ENCODE measurements around the gene TESPA1. TPM values are rescaled to one million over a fixed set of nuclear protein-coding genes. Genes with fewer than 3 reads are reported as not detected.

Gene TESPA1
- total RNA-seq, 1 experiment from 2014 or later, result 0.51 TPM

GRCh38 chr12:54954801-54955200, 29.8 kb downstream of the TESPA1 start:
- ATAC-seq, result no peak
- H3K27me3 ChIP-seq (ENCODE audit: control insufficient read depth, insufficient read depth, low read length), result peaks cover 16% of the 10 kb centered on the region
- intact Hi-C loops (cut with micrococcal nuclease; ENCODE audit: unreplicated experiment), result loop anchor here (5.0 kb wide), 1 partner anchor 102 kb away; the partner anchor contains the start of gene MUCL1
- POLR2A ChIA-PET, result no interaction called here
- CTCF ChIA-PET, result no interaction called here
- in situ Hi-C loops (cut with HindIII; ENCODE audit: low pct_unique_long_range_greater_than_20kb, low sequenced_read_pairs), result no loop called here
- no peak overlapping the region for H3K4me3 ChIP-seq (ENCODE audit: low read depth in 2 of 2, low read length in 2 of 2)
- no peaks in the 10 kb centered on the region for H3K4me1 ChIP-seq (ENCODE audit: control insufficient read depth, insufficient read depth, low read length)
- no peaks in the 10 kb centered on the region for H3K9me3 ChIP-seq (ENCODE audit: control insufficient read depth, insufficient read depth, low read depth, low read length)
- no peak for DNase-seq (ENCODE audit: low read depth, low spot score)
- no peak overlapping the region for H3K27ac ChIP-seq (ENCODE audit: low read length)
- no peaks in the 10 kb centered on the region for H3K36me3 ChIP-seq (ENCODE audit: control insufficient read depth, insufficient read depth, low read length)
- TF ChIP-seq TCF7L2 (IDR thresholded peaks at IDR 0.05; ENCODE audit: low read depth, low read length), result no peak
- no TSS peak for BruUV-seq (replicated peaks)

- H3K4me3 ChIP-seq (ENCODE audit: low read depth in 2 of 2, low read length in 2 of 2), result no peak overlapping the region
- peaks cover 13% of the 10 kb centered on the region for H3K27me3 ChIP-seq (ENCODE audit: control insufficient read depth, insufficient read depth, low read length)
- in situ Hi-C loops (cut with HindIII; ENCODE audit: low pct_unique_long_range_greater_than_20kb, low sequenced_read_pairs), result no loop called here
- no peak for ATAC-seq
- H3K27ac ChIP-seq (ENCODE audit: low read length), result no peak overlapping the region
- CTCF ChIA-PET, result no interaction called here
- H3K9me3 ChIP-seq (ENCODE audit: control insufficient read depth, insufficient read depth, low read depth, low read length), result no peaks in the 10 kb centered on the region
- TF ChIP-seq, protein P1, sequence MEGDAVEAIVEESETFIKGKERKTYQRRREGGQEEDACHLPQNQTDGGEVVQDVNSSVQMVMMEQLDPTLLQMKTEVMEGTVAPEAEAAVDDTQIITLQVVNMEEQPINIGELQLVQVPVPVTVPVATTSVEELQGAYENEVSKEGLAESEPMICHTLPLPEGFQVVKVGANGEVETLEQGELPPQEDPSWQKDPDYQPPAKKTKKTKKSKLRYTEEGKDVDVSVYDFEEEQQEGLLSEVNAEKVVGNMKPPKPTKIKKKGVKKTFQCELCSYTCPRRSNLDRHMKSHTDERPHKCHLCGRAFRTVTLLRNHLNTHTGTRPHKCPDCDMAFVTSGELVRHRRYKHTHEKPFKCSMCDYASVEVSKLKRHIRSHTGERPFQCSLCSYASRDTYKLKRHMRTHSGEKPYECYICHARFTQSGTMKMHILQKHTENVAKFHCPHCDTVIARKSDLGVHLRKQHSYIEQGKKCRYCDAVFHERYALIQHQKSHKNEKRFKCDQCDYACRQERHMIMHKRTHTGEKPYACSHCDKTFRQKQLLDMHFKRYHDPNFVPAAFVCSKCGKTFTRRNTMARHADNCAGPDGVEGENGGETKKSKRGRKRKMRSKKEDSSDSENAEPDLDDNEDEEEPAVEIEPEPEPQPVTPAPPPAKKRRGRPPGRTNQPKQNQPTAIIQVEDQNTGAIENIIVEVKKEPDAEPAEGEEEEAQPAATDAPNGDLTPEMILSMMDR (IDR thresholded peaks at IDR 0.05), result no peak
- TF ChIP-seq POLR2AphosphoS5 (IDR thresholded peaks at IDR 0.05; ENCODE audit: low read depth, low read length), result no peak
- TF ChIP-seq, protein P2, sequence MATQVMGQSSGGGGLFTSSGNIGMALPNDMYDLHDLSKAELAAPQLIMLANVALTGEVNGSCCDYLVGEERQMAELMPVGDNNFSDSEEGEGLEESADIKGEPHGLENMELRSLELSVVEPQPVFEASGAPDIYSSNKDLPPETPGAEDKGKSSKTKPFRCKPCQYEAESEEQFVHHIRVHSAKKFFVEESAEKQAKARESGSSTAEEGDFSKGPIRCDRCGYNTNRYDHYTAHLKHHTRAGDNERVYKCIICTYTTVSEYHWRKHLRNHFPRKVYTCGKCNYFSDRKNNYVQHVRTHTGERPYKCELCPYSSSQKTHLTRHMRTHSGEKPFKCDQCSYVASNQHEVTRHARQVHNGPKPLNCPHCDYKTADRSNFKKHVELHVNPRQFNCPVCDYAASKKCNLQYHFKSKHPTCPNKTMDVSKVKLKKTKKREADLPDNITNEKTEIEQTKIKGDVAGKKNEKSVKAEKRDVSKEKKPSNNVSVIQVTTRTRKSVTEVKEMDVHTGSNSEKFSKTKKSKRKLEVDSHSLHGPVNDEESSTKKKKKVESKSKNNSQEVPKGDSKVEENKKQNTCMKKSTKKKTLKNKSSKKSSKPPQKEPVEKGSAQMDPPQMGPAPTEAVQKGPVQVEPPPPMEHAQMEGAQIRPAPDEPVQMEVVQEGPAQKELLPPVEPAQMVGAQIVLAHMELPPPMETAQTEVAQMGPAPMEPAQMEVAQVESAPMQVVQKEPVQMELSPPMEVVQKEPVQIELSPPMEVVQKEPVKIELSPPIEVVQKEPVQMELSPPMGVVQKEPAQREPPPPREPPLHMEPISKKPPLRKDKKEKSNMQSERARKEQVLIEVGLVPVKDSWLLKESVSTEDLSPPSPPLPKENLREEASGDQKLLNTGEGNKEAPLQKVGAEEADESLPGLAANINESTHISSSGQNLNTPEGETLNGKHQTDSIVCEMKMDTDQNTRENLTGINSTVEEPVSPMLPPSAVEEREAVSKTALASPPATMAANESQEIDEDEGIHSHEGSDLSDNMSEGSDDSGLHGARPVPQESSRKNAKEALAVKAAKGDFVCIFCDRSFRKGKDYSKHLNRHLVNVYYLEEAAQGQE (IDR thresholded peaks at IDR 0.05; ENCODE audit: insufficient read depth in 1 of 2, low read depth in 2 of 2, low read length in 1 of 2), result no peak
- TF ChIP-seq SIN3A (IDR thresholded peaks at IDR 0.05; ENCODE audit: borderline replicate concordance, insufficient read depth, low read depth, low read length), result no peak
- no peak for TF ChIP-seq TCF7L2 (IDR thresholded peaks at IDR 0.05; ENCODE audit: low read depth, low read length)
- POLR2A ChIA-PET, result no interaction called here
- intact Hi-C loops (cut with micrococcal nuclease; ENCODE audit: unreplicated experiment), result no loop called here
- no peaks in the 10 kb centered on the region for H3K4me1 ChIP-seq (ENCODE audit: control insufficient read depth, insufficient read depth, low read length)
- H3K36me3 ChIP-seq (ENCODE audit: control insufficient read depth, insufficient read depth, low read length), result no peaks in the 10 kb centered on the region
- DNase-seq (ENCODE audit: low read depth, low spot score), result no peak
- no TSS peak for BruUV-seq (replicated peaks)
Measured at GRCh38 chr12:54954228-54954627, 30.3 kb downstream of the TESPA1 start.

DNA sequence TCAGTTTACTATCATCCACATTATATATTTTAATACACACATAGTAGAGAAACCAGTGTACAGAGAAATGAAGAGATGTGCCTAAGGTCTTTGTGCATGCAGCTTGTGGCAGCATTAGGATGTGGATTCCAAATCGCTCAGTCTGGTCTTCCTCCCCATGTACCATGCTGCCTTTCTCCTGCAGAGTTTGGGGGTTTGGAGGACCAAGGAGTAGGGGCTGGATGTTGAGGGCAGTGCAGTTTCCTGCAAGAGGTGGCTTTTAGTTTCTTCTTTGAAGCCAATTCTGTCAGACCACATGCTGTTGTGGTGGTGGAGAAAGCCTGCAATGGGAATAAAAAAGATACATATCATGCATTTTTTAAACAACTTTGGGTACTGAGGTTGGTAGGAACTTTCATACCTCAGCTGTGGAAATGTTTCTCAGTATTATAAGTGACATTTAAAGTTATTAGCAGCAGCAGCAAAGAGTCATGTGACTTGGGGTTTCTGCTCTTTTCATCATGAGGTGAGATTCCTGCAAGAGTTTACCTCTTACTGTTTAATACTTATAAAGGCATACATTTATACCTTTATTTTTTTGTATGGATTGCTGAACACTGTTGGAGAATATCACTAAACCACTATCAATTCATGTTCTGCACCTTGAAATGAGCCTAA, 34.4 kb downstream of the TESPA1 start:
- Histone ChIP-seq H3K36me3 (ENCODE audit: control insufficient read depth, insufficient read depth, low read length) (no peaks in the 10 kb centered on the region), H3K27ac (ENCODE audit: low read length) (no peak overlapping the region), H3K27me3 (ENCODE audit: control insufficient read depth, insufficient read depth, low read length) (peaks cover 3% of the 10 kb centered on the region), H3K4me1 (ENCODE audit: control insufficient read depth, insufficient read depth, low read length) (no peaks in the 10 kb centered on the region), H3K4me3 (ENCODE audit: low read depth in 2 of 2, low read length in 2 of 2) (no peak overlapping the region), H3K9me3 (ENCODE audit: control insufficient read depth, insufficient read depth, low read depth, low read length) (no peaks in the 10 kb centered on the region)
- ChIA-PET CTCF (no interaction called here), POLR2A (no interaction called here)
- DNase-seq (ENCODE audit: low read depth, low spot score), result no peak
- BruUV-seq (replicated peaks), result no TSS peak
- ATAC-seq, result no peak
- intact Hi-C loops (cut with micrococcal nuclease; ENCODE audit: unreplicated experiment) (no loop called here), in situ Hi-C loops (cut with HindIII; ENCODE audit: low pct_unique_long_range_greater_than_20kb, low sequenced_read_pairs) (no loop called here)
- TF ChIP-seq, protein P2 (IDR thresholded peaks at IDR 0.05; ENCODE audit: insufficient read depth in 1 of 2, low read depth in 2 of 2, low read length in 1 of 2), result no peak
